Transverse colon (tissue), 4 donors: ENCODE results near the gene OXTR. TPM values are rescaled to one million over a fixed set of nuclear protein-coding genes. Genes with fewer than 3 reads are reported as not detected.

Source experiments
- DNase-seq: peaks from one replicate; pipeline ENCODE4 v3.0.0-alpha.2; 2019
- H3K27ac ChIP-seq, 4 donors: fragments of 200-600 bp; sonication (generic); 2 replicates each; pipeline ENCODE4 v1.5.1; 2016 to 2018; ENCODE audit warnings: inconsistent platforms in 4 of 4
- H3K27me3 ChIP-seq: fragments of 200-600 bp; sonication (generic); 2 replicates; pipeline ENCODE4 v1.5.1; 2017; ENCODE audit warnings: inconsistent platforms
- H3K36me3 ChIP-seq, 4 donors: fragments of 200-600 bp; sonication (generic); 2 replicates each; pipeline ENCODE4 v1.5.1; 2017 to 2019; ENCODE audit warnings: inconsistent platforms in 4 of 4
- H3K4me1 ChIP-seq, 4 donors: fragments of 200-600 bp; sonication (generic); 2 replicates each; pipeline ENCODE4 v1.5.1; 2017 to 2020; ENCODE audit warnings: inconsistent platforms in 4 of 4
- H3K4me3 ChIP-seq, 4 donors: fragments of 200-600 bp; sonication (generic); 1 replicate in 1 of 4; 2 replicates in 3 of 4; pipeline versions ENCODE4 v1.5.1 to v1.6.1; 2017 to 2019; ENCODE audit warnings: inconsistent platforms in 4 of 4
- H3K9me3 ChIP-seq, 2 donors: fragments of 200-600 bp; sonication (generic); 2 replicates each; pipeline ENCODE4 v1.5.1; 2017 to 2019; ENCODE audit warnings: inconsistent platforms in 2 of 2
- EP300 ChIP-seq: sonication (generic); formaldehyde crosslinking; IDR thresholded peaks from one replicate; pipeline ENCODE4 v1.6.1; 2017; ENCODE audit warnings: antibody characterized with exemption, low read depth
- POLR2A ChIP-seq: fragments of 450-650 bp; IDR thresholded peaks from one replicate; pipeline ENCODE4 v1.6.1; 2016; ENCODE audit warnings: antibody characterized with exemption, mild to moderate bottlenecking, moderate library complexity
- POLR2AphosphoS5 ChIP-seq, 3 donors: sonication (generic); formaldehyde crosslinking; IDR thresholded peaks; one replicate each; pipeline ENCODE4 v1.6.1; 2016; ENCODE audit warnings: antibody characterized with exemption in 3 of 3
- WGBS, 2 donors: methylation state at CpG; one replicate each; pipeline ENCODE4 v1.1.5; 2018; ENCODE audit warnings: low coverage in 1 of 2; 5-methylcytosine and 5-hydroxymethylcytosine counted together
- in situ Hi-C, 4 donors: fragments of 200-750 bp; cut with MboI; loops; one replicate each; pipeline versions ENCODE4 v1.15.0 to v1.15.1; 2017; ENCODE audit warnings: low sequenced_read_pairs in 3 of 4, low pct_ligation_motif_present in 1 of 4, low pct_unique_long_range_greater_than_20kb in 1 of 4
- intact Hi-C: fragments of 100-400 bp; cut with DNase I; formaldehyde crosslinking; loops from one replicate; pipeline ENCODE4 v1.15.1; 2023; ENCODE audit warnings: low total_unique reads
- total RNA-seq, 4 donors: library from RNA; depleted of rRNA; stranded (reverse); fragments of >200 nt; gene quantifications; one replicate each; pipeline ENCODE4 v1.1.0, GENCODE V29; 2016
- TF ChIP-seq, protein P1 (sequence below), 5 experiments: fragments of 200-600 bp in 3 of 5; fragments of 450-650 bp in 2 of 5; sonication (generic) in 3 of 5; IDR thresholded peaks; 1 replicate in 2 of 5; 2 replicates in 3 of 5; pipeline ENCODE4 v1.5.1; 2016 to 2017; ENCODE audit warnings: antibody characterized with exemption in 5 of 5, inconsistent platforms in 3 of 5, mild to moderate bottlenecking in 2 of 5, moderate library complexity in 1 of 5

The OXTR gene
- total RNA-seq, 4 donors from 2014 or later = 0.27 to 1.1 TPM; not detected in 2

DNA sequence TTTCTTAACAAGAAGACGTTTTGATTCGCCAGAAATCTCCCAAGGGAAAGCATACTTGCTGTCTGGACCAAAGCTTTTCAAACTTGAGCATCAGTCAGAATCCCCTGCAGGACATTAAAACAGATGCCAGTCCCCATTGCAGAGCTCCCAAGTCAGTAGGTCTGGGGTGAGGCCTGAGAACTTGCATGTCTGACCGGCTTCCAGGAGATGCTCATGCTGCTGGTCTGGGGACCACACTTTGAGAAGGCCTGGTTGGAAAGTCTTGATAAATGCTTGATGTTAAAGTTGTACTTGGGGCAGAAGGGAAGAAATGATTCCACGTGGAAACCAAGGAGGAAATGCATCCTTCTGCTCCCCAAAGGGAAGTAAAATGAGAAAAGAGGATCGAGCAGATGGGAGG lies 60.1 kb downstream of the OXTR start:
- Histone ChIP-seq H3K27ac (no peak overlapping the region), H3K4me1 (no peaks in the 10 kb centered on the region), H3K9me3 (no peaks in the 10 kb centered on the region), H3K27me3 (no peaks in the 10 kb centered on the region), H3K4me3 (no peak overlapping the region), H3K36me3 (no peaks in the 10 kb centered on the region)
- no peak for DNase-seq
- in situ Hi-C loops = no loop called here
- WGBS, 2 donors = 72 to 79% methylated on average over 4 to 5 of the region's 5 CpGs
- intact Hi-C loops = loop anchor here (5.0 kb wide), 1 partner anchor 1147 kb away; no protein-coding TSS in a partner anchor
- TF ChIP-seq POLR2AphosphoS5 (IDR thresholded peaks at IDR 0.05) (no peak), EP300 (no peak), POLR2A (no peak)
- TF ChIP-seq, protein P1, sequence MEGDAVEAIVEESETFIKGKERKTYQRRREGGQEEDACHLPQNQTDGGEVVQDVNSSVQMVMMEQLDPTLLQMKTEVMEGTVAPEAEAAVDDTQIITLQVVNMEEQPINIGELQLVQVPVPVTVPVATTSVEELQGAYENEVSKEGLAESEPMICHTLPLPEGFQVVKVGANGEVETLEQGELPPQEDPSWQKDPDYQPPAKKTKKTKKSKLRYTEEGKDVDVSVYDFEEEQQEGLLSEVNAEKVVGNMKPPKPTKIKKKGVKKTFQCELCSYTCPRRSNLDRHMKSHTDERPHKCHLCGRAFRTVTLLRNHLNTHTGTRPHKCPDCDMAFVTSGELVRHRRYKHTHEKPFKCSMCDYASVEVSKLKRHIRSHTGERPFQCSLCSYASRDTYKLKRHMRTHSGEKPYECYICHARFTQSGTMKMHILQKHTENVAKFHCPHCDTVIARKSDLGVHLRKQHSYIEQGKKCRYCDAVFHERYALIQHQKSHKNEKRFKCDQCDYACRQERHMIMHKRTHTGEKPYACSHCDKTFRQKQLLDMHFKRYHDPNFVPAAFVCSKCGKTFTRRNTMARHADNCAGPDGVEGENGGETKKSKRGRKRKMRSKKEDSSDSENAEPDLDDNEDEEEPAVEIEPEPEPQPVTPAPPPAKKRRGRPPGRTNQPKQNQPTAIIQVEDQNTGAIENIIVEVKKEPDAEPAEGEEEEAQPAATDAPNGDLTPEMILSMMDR (IDR thresholded peaks at IDR 0.05) = no peak

GRCh38 chr3:8705575-8705974 lies 63.8 kb downstream of the OXTR start:
- intact Hi-C loops (loop anchor here (5.0 kb wide), 1 partner anchor 1143 kb away; no protein-coding TSS in a partner anchor), in situ Hi-C loops (no loop called here)
- Histone ChIP-seq H3K4me3 (no peak overlapping the region), H3K27ac (no peak overlapping the region), H3K4me1 (no peaks in the 10 kb centered on the region), H3K27me3 (no peaks in the 10 kb centered on the region), H3K36me3 (no peaks in the 10 kb centered on the region), H3K9me3 (no peaks in the 10 kb centered on the region)
- TF ChIP-seq POLR2A (no peak), EP300 (no peak), POLR2AphosphoS5 (IDR thresholded peaks at IDR 0.05) (no peak)
- TF ChIP-seq, protein P1 (IDR thresholded peaks at IDR 0.05) = no peak
- 60% methylated on average over 3 of the region's 3 CpGs; no CpG with 5 or more reads in 1 of the 2 donors for WGBS, 2 donors
- no peak for DNase-seq

GRCh38 chr3:8702560-8702959 lies 66.9 kb downstream of the OXTR start:
- Histone ChIP-seq H3K36me3 (no peaks in the 10 kb centered on the region), H3K27ac (no peak overlapping the region), H3K4me3 (no peak overlapping the region), H3K4me1 (no peaks in the 10 kb centered on the region), H3K9me3 (no peaks in the 10 kb centered on the region), H3K27me3 (no peaks in the 10 kb centered on the region)
- TF ChIP-seq EP300 = no peak
- TF ChIP-seq POLR2AphosphoS5 (IDR thresholded peaks at IDR 0.05) = no peak
- TF ChIP-seq POLR2A = no peak
- TF ChIP-seq, protein P1 (IDR thresholded peaks at IDR 0.05) = peak in 1 of 5 experiments; percentile 11
- intact Hi-C loops = no loop called here
- 35 to 43% methylated on average over 3 of the region's 3 CpGs for WGBS, 2 donors
- in situ Hi-C loops = no loop called here
- no peak for DNase-seq

Other genes starting within 250 kb of the OXTR start
- gene SSUH2, start 124.8 kb downstream of the OXTR start, total RNA-seq = 1 to 10 TPM in 2 of 4 donors, not detected in 2; 2.9 to 4.1 TPM
- not detected for gene CAV3, start 35.8 kb downstream of the OXTR start, total RNA-seq
- 10 to 100 TPM in 1 of 4 donors, 1 to 10 TPM in 3; 8.6 to 11.9 (median 9.7) TPM for gene RAD18, start 193.9 kb upstream of the OXTR start, total RNA-seq